HEK293 (cell line): ENCODE results near the gene PIM3.
A peak's percentile ranks its signal among the peaks of the same experiment; 100 is the strongest.

Experiments used
- CTCF ChIA-PET: fragments of 350-600 bp; formaldehyde crosslinking; extraction: SDS; loops from one replicate; lab custom pipeline; 2021; ENCODE audit warnings: antibody characterized with exemption; lab: Yijun Ruan, JAX
- POLR2A ChIA-PET: fragments of 300-600 bp; formaldehyde crosslinking; extraction: SDS; loops from one replicate; lab custom pipeline; 2020; ENCODE audit warnings: antibody characterized with exemption, inconsistent platforms; lab: Yijun Ruan, JAX
- H3K27ac ChIP-seq: fragments of 200-500 bp; sonication (Bioruptor generic); 2 replicates; pipeline ENCODE4 v1.5.1; 2014; ENCODE audit warnings: low read depth, low read length, control low read depth, inconsistent platforms; ENCODE audit errors: extremely low read depth
- H3K36me3 ChIP-seq, 2 experiments: fragments of 200-500 bp in 1 of 2; sonication (Bioruptor generic) in 1 of 2; 1 replicate in 1 of 2; 2 replicates in 1 of 2; pipeline ENCODE4 v1.5.1; 2014 to 2017; ENCODE audit warnings: inconsistent platforms in 2 of 2, low read length in 2 of 2; ENCODE audit not compliant: control insufficient read depth in 2 of 2, insufficient read depth in 1 of 2
- H3K4me1 ChIP-seq: fragments of 200-500 bp; sonication (Bioruptor generic); 2 replicates; pipeline ENCODE4 v1.5.1; 2014; ENCODE audit warnings: mild to moderate bottlenecking, low read length, inconsistent platforms; ENCODE audit not compliant: control insufficient read depth, insufficient read depth
- H3K4me3 ChIP-seq: 2 replicates; pipeline ENCODE4 v1.5.1; 2011; ENCODE audit warnings: low read depth, mild to moderate bottlenecking, control low read depth, low read length, moderate library complexity
- H3K9me3 ChIP-seq: fragments of 200-500 bp; sonication (Bioruptor generic); 2 replicates; pipeline ENCODE4 v1.5.1; 2014; ENCODE audit warnings: low read depth, low read length, inconsistent platforms; ENCODE audit not compliant: control insufficient read depth, insufficient read depth
- GLI4 ChIP-seq: fragments of 450-650 bp; formaldehyde crosslinking; IDR thresholded peaks from 2 replicates; pipeline ENCODE4 v1.5.1; 2016; ENCODE audit warnings: missing biosample characterization, missing genetic modification characterization
- IKZF3 ChIP-seq: fragments of 450-650 bp; IDR thresholded peaks from 2 replicates; pipeline ENCODE4 v1.5.0; 2018; ENCODE audit warnings: missing biosample characterization, mild to moderate bottlenecking, missing genetic modification characterization, moderate library complexity
- KLF1 ChIP-seq: fragments of 450-650 bp; formaldehyde crosslinking; IDR thresholded peaks from 2 replicates; pipeline ENCODE4 v1.5.1; 2016; ENCODE audit warnings: missing biosample characterization, missing genetic modification characterization
- KLF8 ChIP-seq: fragments of 450-650 bp; formaldehyde crosslinking; IDR thresholded peaks from 2 replicates; pipeline ENCODE4 v1.5.1; 2016; ENCODE audit warnings: missing biosample characterization, missing genetic modification characterization
- PATZ1 ChIP-seq: fragments of 450-650 bp; formaldehyde crosslinking; IDR thresholded peaks from 2 replicates; pipeline ENCODE4 v1.5.1; 2016; ENCODE audit warnings: missing biosample characterization, missing genetic modification characterization
- SCRT1 ChIP-seq: fragments of 450-650 bp; formaldehyde crosslinking; IDR thresholded peaks from 2 replicates; pipeline ENCODE4 v1.5.1; 2016; ENCODE audit warnings: missing biosample characterization, missing genetic modification characterization, borderline replicate concordance
- SP2 ChIP-seq: fragments of 450-650 bp; formaldehyde crosslinking; IDR thresholded peaks from 2 replicates; pipeline ENCODE4 v1.5.1; 2016; ENCODE audit warnings: missing biosample characterization, missing genetic modification characterization
- TSHZ1 ChIP-seq: fragments of 450-650 bp; formaldehyde crosslinking; IDR thresholded peaks from 2 replicates; pipeline ENCODE4 v1.5.1; 2016; ENCODE audit warnings: missing biosample characterization, missing genetic modification characterization, borderline replicate concordance
- ZNF843 ChIP-seq: fragments of 450-650 bp; formaldehyde crosslinking; IDR thresholded peaks from 2 replicates; pipeline ENCODE4 v1.5.1; 2016; ENCODE audit warnings: missing biosample characterization, missing genetic modification characterization
- TF ChIP-seq, protein P1 (sequence below): fragments of 450-650 bp; formaldehyde crosslinking; IDR thresholded peaks from 2 replicates; pipeline ENCODE4 v1.5.1; 2016; ENCODE audit warnings: missing biosample characterization, missing genetic modification characterization
- TF ChIP-seq, protein P2 (sequence below): sonication (generic); formaldehyde crosslinking; IDR thresholded peaks from 2 replicates; pipeline ENCODE4 v1.8.1; 2022; ENCODE audit warnings: mild to moderate bottlenecking, moderate library complexity, missing genetic modification reagents
- TF ChIP-seq, protein P3 (sequence below): fragments of 450-650 bp; formaldehyde crosslinking; IDR thresholded peaks from 2 replicates; pipeline ENCODE4 v1.5.1; 2016; ENCODE audit warnings: missing biosample characterization, missing genetic modification characterization
- TF ChIP-seq, protein P4 (sequence below): fragments of 450-650 bp; formaldehyde crosslinking; IDR thresholded peaks from 2 replicates; pipeline ENCODE4 v1.5.1; 2016; ENCODE audit warnings: missing biosample characterization, missing genetic modification characterization
- TF ChIP-seq, protein P5 (sequence below): fragments of 450-650 bp; formaldehyde crosslinking; IDR thresholded peaks from 2 replicates; pipeline ENCODE4 v1.5.1; 2016; ENCODE audit warnings: missing biosample characterization, missing genetic modification characterization

Gene PIM3

DNA sequence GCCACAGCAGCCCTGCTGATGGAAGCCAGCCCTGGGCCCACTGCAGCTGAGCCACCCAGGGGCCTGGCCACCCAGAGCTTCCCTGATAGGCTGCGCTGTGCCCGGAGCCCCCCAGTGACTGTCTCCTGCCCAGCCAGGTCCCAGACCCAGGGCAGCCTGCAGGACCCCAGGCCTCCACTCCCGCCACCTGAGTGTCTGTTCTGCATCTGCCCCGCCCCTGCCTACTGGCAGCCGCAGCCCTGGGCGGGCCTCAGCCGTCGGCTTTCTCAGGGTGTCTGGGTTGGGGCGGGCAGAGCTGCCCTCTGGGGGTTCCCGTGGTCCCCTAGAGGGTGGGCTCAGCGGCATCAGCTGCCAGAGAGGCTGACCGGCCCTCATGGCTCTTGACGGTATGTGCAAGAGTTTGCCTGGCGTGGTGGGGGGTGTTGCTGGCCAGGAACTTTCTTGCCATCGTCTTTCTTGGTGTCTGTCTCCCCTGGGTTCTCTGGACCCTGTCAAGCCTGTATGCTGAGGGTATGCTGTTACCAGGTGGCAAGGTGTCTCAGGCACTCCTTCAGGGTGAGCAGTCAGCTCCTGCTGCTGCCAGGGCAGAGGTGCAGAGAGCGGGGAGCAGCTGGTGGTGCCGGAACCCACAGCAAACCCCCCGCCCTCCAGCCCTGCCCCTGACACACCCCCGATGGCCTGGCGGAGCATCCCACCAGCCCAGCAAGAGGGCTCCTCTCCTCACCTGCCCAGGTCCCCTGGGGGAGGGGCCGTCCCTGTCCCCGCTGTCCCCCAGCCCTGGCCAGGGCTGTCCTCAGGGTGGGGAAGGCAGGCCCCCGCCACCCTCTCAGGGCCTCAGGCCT lies 12.2 kb upstream of the PIM3 start:
- Histone ChIP-seq H3K27ac (no peak overlapping the region), H3K9me3 (no peaks in the 10 kb centered on the region)
- no peak for TF ChIP-seq ZNF843
- peak; percentile 22; the same call in 1 of the 2 replicates for TF ChIP-seq KLF8 (tag by site-specific recombination)
- TF ChIP-seq, protein P1, sequence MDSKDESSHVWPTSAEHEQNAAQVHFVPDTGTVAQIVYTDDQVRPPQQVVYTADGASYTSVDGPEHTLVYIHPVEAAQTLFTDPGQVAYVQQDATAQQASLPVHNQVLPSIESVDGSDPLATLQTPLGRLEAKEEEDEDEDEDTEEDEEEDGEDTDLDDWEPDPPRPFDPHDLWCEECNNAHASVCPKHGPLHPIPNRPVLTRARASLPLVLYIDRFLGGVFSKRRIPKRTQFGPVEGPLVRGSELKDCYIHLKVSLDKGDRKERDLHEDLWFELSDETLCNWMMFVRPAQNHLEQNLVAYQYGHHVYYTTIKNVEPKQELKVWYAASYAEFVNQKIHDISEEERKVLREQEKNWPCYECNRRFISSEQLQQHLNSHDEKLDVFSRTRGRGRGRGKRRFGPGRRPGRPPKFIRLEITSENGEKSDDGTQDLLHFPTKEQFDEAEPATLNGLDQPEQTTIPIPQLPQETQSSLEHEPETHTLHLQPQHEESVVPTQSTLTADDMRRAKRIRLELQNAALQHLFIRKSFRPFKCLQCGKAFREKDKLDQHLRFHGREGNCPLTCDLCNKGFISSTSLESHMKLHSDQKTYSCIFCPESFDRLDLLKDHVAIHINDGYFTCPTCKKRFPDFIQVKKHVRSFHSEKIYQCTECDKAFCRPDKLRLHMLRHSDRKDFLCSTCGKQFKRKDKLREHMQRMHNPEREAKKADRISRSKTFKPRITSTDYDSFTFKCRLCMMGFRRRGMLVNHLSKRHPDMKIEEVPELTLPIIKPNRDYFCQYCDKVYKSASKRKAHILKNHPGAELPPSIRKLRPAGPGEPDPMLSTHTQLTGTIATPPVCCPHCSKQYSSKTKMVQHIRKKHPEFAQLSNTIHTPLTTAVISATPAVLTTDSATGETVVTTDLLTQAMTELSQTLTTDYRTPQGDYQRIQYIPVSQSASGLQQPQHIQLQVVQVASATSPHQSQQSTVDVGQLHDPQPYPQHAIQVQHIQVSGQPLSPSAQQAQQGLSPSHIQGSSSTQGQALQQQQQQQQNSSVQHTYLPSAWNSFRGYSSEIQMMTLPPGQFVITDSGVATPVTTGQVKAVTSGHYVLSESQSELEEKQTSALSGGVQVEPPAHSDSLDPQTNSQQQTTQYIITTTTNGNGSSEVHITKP (tag by site-specific recombination) = no peak
- no peak for TF ChIP-seq SCRT1
- TF ChIP-seq TSHZ1 (tag by site-specific recombination) = no peak
- TF ChIP-seq IKZF3 (tag by site-specific recombination) = no peak
- TF ChIP-seq, protein P2, sequence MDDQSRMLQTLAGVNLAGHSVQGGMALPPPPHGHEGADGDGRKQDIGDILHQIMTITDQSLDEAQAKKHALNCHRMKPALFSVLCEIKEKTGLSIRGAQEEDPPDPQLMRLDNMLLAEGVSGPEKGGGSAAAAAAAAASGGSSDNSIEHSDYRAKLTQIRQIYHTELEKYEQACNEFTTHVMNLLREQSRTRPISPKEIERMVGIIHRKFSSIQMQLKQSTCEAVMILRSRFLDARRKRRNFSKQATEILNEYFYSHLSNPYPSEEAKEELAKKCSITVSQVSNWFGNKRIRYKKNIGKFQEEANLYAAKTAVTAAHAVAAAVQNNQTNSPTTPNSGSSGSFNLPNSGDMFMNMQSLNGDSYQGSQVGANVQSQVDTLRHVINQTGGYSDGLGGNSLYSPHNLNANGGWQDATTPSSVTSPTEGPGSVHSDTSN = no peak
- peak; percentile 81 for TF ChIP-seq KLF1
- TF ChIP-seq, protein P3, sequence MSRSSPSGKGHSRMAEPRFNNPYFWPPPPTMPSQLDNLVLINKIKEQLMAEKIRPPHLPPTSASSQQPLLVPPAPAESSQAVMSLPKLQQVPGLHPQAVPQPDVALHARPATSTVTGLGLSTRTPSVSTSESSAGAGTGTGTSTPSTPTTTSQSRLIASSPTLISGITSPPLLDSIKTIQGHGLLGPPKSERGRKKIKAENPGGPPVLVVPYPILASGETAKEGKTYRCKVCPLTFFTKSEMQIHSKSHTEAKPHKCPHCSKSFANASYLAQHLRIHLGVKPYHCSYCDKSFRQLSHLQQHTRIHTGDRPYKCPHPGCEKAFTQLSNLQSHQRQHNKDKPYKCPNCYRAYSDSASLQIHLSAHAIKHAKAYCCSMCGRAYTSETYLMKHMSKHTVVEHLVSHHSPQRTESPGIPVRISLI = no peak
- TF ChIP-seq, all 188 proteins: peak for 2
- Histone ChIP-seq H3K36me3 (no peaks in the 10 kb centered on the region), H3K4me1 (peaks cover 3% of the 10 kb centered on the region), H3K4me3 (no peak overlapping the region)
- ChIA-PET CTCF (interaction anchor here (1.6 kb wide), 1 partner anchor 18 kb away, joined by 6 read pairs; no protein-coding TSS in a partner anchor), POLR2A (interaction anchor here (0.5 kb wide), 1 partner anchor 12 kb away, joined by 4 read pairs; no protein-coding TSS in a partner anchor)

DNA sequence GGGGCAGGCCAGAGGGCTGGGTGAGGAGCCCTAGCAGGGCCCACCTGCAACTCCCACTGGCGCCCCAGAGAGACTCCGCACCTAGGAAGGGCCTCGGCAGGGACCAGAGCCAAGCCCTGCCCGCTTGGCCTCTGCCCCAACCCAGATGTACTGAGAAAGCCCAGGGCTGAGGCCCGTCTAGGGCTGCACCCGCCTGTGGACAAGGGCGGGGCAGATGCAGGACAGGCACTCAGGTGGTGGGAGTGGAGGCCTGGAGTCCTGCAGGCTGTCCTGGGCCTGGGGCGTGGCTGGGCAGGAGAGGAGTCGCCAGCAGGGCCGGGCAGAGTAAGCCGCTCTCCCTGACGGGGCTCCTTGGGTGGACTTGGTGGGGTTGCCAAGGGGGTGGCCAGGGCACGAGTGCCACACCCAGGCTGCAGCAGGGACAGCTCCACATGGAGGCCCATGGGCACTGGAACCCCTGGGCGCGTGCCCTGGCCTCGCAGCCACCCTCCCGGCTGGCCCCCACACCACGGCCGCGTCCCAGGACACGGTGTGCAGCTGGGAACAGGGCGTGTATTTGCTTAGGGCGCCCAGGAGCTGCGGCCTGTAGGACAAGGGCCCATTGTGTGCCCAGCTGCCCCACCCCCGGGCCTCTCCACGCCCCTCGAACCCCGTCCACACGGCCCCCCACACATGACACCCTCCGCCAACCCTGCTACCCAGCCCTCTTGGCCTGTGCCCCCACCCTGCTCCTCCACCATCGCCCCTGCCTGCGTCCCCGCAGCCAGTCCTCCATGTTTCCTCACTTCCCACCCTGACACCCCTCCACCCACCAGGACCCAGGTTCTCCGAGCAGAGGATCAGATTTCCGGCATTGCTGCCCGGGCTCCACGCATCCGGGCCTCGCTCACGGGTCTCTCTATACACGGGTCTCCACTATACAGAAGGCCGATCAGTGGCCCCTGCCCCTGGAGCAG lies 11.3 kb upstream of the PIM3 start:
- Histone ChIP-seq H3K9me3 (no peaks in the 10 kb centered on the region), H3K4me3 (no peak overlapping the region), H3K27ac (no peak overlapping the region), H3K36me3 (no peaks in the 10 kb centered on the region), H3K4me1 (peaks cover 3% of the 10 kb centered on the region)
- POLR2A ChIA-PET = no interaction called here
- CTCF ChIA-PET = no interaction called here
- TF ChIP-seq, protein P4, sequence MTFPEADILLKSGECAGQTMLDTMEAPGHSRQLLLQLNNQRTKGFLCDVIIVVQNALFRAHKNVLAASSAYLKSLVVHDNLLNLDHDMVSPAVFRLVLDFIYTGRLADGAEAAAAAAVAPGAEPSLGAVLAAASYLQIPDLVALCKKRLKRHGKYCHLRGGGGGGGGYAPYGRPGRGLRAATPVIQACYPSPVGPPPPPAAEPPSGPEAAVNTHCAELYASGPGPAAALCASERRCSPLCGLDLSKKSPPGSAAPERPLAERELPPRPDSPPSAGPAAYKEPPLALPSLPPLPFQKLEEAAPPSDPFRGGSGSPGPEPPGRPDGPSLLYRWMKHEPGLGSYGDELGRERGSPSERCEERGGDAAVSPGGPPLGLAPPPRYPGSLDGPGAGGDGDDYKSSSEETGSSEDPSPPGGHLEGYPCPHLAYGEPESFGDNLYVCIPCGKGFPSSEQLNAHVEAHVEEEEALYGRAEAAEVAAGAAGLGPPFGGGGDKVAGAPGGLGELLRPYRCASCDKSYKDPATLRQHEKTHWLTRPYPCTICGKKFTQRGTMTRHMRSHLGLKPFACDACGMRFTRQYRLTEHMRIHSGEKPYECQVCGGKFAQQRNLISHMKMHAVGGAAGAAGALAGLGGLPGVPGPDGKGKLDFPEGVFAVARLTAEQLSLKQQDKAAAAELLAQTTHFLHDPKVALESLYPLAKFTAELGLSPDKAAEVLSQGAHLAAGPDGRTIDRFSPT (tag by site-specific recombination) = peak; percentile 13; the same call in 1 of the 2 replicates
- TF ChIP-seq SP2 (tag by site-specific recombination) (peak; percentile 18; the same call in 1 of the 2 replicates), GLI4 (tag by site-specific recombination) (no peak), KLF8 (tag by site-specific recombination) (0 out of 2 replicates have a peak, but pooled peaks have one; percentile 8), PATZ1 (0 out of 2 replicates have a peak, but pooled peaks have one; percentile 34)
- TF ChIP-seq, protein P5, sequence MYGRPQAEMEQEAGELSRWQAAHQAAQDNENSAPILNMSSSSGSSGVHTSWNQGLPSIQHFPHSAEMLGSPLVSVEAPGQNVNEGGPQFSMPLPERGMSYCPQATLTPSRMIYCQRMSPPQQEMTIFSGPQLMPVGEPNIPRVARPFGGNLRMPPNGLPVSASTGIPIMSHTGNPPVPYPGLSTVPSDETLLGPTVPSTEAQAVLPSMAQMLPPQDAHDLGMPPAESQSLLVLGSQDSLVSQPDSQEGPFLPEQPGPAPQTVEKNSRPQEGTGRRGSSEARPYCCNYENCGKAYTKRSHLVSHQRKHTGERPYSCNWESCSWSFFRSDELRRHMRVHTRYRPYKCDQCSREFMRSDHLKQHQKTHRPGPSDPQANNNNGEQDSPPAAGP (tag by site-specific recombination) = peak; percentile 63; the same call in 1 of the 2 replicates
